CD8-positive, alpha-beta memory T cell (primary cell): ENCODE data around the gene PIGT. TPM values are rescaled to one million over a fixed set of nuclear protein-coding genes. Genes with fewer than 3 reads are reported as not detected.
A peak's percentile ranks its signal among the peaks of the same experiment; 100 is the strongest.

ENCODE experiments used
- CTCF ChIA-PET: fragments of 350-600 bp; sonication (Branson Sonifier 250); formaldehyde crosslinking; loops from one replicate; lab custom pipeline; 2021; ENCODE audit warnings: antibody characterized with exemption; lab: Charles Lee
- POLR2A ChIA-PET: fragments of 350-600 bp; sonication (Branson Sonifier 250); formaldehyde crosslinking; loops from one replicate; lab custom pipeline; 2021; ENCODE audit warnings: antibody characterized with exemption; lab: Charles Lee
- DNase-seq, 5 donors: peaks; one replicate each; pipeline versions ENCODE4 v3.0.0 to v3.0.0-alpha.2; 2020 to 2022; ENCODE audit warnings: mixed read lengths in 1 of 5
- H3K27ac ChIP-seq: one replicate; pipeline ENCODE4 v1.7.0; 2013; ENCODE audit warnings: low read depth, mild to moderate bottlenecking, low read length, moderate library complexity
- H3K27me3 ChIP-seq: 2 replicates; pipeline ENCODE4 v1.7.0; 2013; ENCODE audit warnings: low read length, mild to moderate bottlenecking; ENCODE audit not compliant: insufficient read depth, poor library complexity, severe bottlenecking
- H3K36me3 ChIP-seq: 2 replicates; pipeline ENCODE4 v1.7.0; 2013; ENCODE audit warnings: mild to moderate bottlenecking, low read length, moderate library complexity; ENCODE audit not compliant: insufficient read depth
- H3K4me1 ChIP-seq: 2 replicates; pipeline ENCODE4 v1.7.0; 2013; ENCODE audit warnings: mild to moderate bottlenecking, low read length, moderate library complexity; ENCODE audit not compliant: insufficient read depth
- H3K4me3 ChIP-seq: 2 replicates; pipeline ENCODE4 v1.7.0; 2013; ENCODE audit warnings: mild to moderate bottlenecking, low read length
- H3K9me3 ChIP-seq: 2 replicates; pipeline ENCODE4 v1.7.0; 2013; ENCODE audit warnings: mild to moderate bottlenecking, low read length
- H3K27ac Mint-ChIP-seq, 8 donors: one replicate each; pipeline ENCODE4 v1.8.0; 2020 to 2021; ENCODE audit warnings: mixed read lengths in 8 of 8, mild to moderate bottlenecking in 6 of 8, inconsistent platforms in 3 of 8, moderate library complexity in 3 of 8
- H3K27me3 Mint-ChIP-seq, 2 donors: one replicate each; pipeline ENCODE4 v1.8.0; 2020 to 2021; ENCODE audit warnings: mixed read lengths in 2 of 2, mild to moderate bottlenecking in 1 of 2, moderate library complexity in 1 of 2
- H3K36me3 Mint-ChIP-seq, 3 donors: one replicate each; pipeline ENCODE4 v1.8.0; 2020 to 2021; ENCODE audit warnings: mixed read lengths in 3 of 3, inconsistent platforms in 1 of 3, mild to moderate bottlenecking in 1 of 3
- H3K4me1 Mint-ChIP-seq, 3 donors: one replicate each; pipeline ENCODE4 v1.8.0; 2020 to 2021; ENCODE audit warnings: mixed read lengths in 3 of 3, inconsistent platforms in 1 of 3, mild to moderate bottlenecking in 1 of 3
- H3K4me3 Mint-ChIP-seq, 7 donors: one replicate each; pipeline ENCODE4 v1.8.0; 2020 to 2021; ENCODE audit warnings: mixed read lengths in 7 of 7, mild to moderate bottlenecking in 6 of 7, moderate library complexity in 4 of 7, inconsistent platforms in 2 of 7
- H3K9me3 Mint-ChIP-seq, 5 donors: one replicate each; pipeline ENCODE4 v1.8.0; 2020 to 2022; ENCODE audit warnings: mixed read lengths in 5 of 5, mild to moderate bottlenecking in 3 of 5, moderate library complexity in 2 of 5, inconsistent platforms in 1 of 5
- polyA plus RNA-seq: library from polyadenylated mRNA; unstranded; fragments of 300-500 nt; fragmentation: Illumina TruSeq; gene quantifications from one replicate; pipeline ENCODE4 v1.2.3, GENCODE V29; 2021
- total RNA-seq, 2 experiments: library from RNA; stranded (reverse); gene quantifications; one replicate each; pipeline ENCODE4 v1.2.3, GENCODE V29; 2021

The PIGT gene
- total and polyA plus RNA-seq, 3 experiments from 2014 or later, result 76.3 to 96.4 (median 76.4) TPM

DNA sequence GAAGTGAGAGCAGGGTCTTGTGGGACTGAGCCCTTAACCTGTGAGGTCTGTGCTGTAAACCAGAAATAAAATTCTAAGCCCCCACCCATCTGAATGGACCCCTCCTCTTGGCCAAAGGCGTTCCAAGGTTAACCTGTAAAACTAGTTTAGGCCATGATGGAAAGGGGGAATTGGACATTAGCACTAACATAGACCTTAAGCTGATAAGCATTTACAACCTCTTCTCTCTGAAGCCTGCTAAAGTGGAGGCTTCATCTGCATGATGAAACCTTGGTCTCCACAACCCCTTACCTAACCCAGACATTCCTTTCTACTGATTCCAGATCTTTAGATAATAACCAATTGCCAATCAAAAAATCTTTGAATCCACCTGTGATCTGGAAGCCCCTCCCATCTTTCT, 25.8 kb downstream of the PIGT start:
- Mint-ChIP-seq H3K4me1 (peaks cover 29 to 34% (median 31%) of the 10 kb centered on the region in 3 donors), H3K9me3 (no peaks in the 10 kb centered on the region), H3K27me3 (peaks cover 7 to 12% of the 10 kb centered on the region in 2 donors), H3K36me3 (no peaks in the 10 kb centered on the region), H3K27ac (no peak overlapping the region), H3K4me3 (no peak overlapping the region)
- Histone ChIP-seq H3K4me3 (no peak overlapping the region), H3K27ac (no peak overlapping the region), H3K36me3 (no peaks in the 10 kb centered on the region), H3K27me3 (no peaks in the 10 kb centered on the region), H3K9me3 (no peaks in the 10 kb centered on the region), H3K4me1 (peaks cover 19% of the 10 kb centered on the region)
- ChIA-PET POLR2A (no interaction called here), CTCF (no interaction called here)
- no peak for DNase-seq

DNA sequence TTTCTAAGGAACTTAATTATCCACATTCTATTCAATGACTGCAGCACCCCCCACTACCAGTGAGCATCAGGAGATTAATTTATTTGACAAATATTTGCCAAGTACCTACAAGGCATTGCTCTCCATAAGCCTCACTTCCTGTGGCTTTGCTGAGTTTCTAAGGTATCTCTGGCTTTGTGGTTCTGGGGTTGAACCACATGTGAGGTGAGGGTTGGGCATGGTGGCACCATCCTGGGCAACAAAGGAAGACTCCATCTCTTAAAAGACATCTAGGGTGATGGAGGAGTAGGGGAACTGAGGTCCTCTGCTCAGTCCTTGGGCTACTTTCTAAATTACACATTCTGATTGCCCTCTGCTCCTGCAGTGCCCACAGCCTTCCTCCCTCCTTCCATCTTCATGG, 28.1 kb downstream of the PIGT start:
- DNase-seq, result peak in 3 of 5 donors; percentile 24 to 52 (median 47)
- peaks cover 14% of the 10 kb centered on the region for H3K4me1 ChIP-seq
- Mint-ChIP-seq H3K27ac (peak overlapping the region in 2 of 8 donors; percentile 5 to 7), H3K36me3 (peaks cover 1 to 5% (median 1%) of the 10 kb centered on the region in 3 donors), H3K27me3 (peaks cover 8 to 17% of the 10 kb centered on the region in 2 donors), H3K4me1 (peaks cover 24 to 28% (median 26%) of the 10 kb centered on the region in 3 donors), H3K9me3 (no peaks in the 10 kb centered on the region), H3K4me3 (peak overlapping the region in 4 of 7 donors; percentile 5 to 43 (median 16))
- H3K9me3 ChIP-seq, result no peaks in the 10 kb centered on the region
- no peak overlapping the region for H3K4me3 ChIP-seq
- CTCF ChIA-PET, result interaction anchor here (1.1 to 1.6 kb wide), 3 partner anchors 70 to 150 kb away, joined by 3 to 5 read pairs (median 5); partner anchors contain the start of gene SYS1
- POLR2A ChIA-PET, result no interaction called here
- H3K36me3 ChIP-seq, result no peaks in the 10 kb centered on the region
- H3K27me3 ChIP-seq, result no peaks in the 10 kb centered on the region
- no peak overlapping the region for H3K27ac ChIP-seq

DNA sequence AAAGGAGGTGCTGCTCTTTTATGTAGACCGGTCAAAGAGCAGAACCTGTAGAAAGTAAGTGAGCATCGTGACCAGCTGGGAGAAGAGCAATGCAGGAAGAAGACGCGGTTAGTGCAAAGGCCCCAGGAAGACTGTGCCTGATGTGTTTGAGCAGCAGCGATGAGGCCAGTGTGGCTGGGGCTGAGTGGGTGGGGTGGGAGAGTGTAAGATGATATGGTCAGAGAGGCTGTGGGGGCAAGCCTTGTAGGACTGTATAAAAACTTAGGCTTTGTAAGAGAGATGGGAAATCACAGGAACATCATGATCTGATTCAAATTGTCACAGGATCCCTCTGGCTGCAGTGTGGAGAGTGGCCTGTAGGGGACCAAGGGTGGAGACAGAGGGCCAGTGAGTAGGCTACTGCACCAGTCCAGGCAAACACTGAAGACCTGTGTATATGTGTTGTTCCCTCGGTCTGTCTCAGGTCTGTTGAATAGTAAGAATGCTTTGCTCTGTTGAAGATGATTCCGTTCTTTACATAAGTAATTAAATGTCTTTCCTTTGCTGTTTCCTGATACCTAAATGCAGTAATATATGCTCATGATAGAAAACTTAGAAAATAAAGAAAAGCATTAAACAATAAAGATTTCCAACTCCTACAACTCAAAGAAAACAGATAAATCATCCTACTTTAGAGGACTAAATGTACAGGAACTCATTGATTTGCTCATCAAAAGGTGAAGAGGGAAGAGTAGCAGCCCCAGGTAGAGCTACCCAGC, 30.0 kb downstream of the PIGT start:
- no peaks in the 10 kb centered on the region for H3K36me3 ChIP-seq
- peaks cover 1 to 5% (median 1%) of the 10 kb centered on the region in 3 donors for H3K36me3 Mint-ChIP-seq
- no peak overlapping the region for H3K27ac ChIP-seq
- DNase-seq, result peak in 1 of 5 donors; percentile 54
- H3K4me3 Mint-ChIP-seq, result no peak overlapping the region
- no peaks in the 10 kb centered on the region for H3K27me3 ChIP-seq
- peaks cover 24 to 28% (median 26%) of the 10 kb centered on the region in 3 donors for H3K4me1 Mint-ChIP-seq
- POLR2A ChIA-PET, result no interaction called here
- peaks cover 8 to 17% of the 10 kb centered on the region in 2 donors for H3K27me3 Mint-ChIP-seq
- no peak overlapping the region for H3K4me3 ChIP-seq
- H3K9me3 Mint-ChIP-seq, result no peaks in the 10 kb centered on the region
- no peaks in the 10 kb centered on the region for H3K9me3 ChIP-seq
- CTCF ChIA-PET, result interaction anchor here (0.8 to 1.6 kb wide), 5 partner anchors 9 to 84 kb away, joined by 3 to 8 read pairs (median 4); partner anchors contain the start of gene SYS1
- H3K4me1 ChIP-seq, result peaks cover 14% of the 10 kb centered on the region
- H3K27ac Mint-ChIP-seq, result no peak overlapping the region

DNA sequence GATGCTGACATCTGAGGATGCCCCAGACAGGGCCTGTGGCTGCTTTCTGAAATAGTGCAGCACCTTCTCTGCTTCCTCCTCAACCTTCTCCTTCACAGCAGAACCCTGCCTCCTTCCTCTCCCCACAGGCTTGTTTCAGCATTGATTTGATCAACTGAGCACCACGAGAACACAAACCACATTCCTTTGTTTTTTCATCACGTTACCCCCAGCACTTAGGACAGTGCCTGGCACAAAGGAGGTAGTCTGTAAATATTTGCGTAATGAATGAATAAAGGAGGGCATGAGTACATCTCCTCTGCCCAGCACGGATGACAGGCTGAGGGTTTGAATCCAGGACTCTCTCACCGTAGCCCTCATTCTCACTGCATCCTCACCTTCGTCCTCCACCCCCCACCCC, 32.3 kb downstream of the PIGT start:
- POLR2A ChIA-PET, result no interaction called here

DNA sequence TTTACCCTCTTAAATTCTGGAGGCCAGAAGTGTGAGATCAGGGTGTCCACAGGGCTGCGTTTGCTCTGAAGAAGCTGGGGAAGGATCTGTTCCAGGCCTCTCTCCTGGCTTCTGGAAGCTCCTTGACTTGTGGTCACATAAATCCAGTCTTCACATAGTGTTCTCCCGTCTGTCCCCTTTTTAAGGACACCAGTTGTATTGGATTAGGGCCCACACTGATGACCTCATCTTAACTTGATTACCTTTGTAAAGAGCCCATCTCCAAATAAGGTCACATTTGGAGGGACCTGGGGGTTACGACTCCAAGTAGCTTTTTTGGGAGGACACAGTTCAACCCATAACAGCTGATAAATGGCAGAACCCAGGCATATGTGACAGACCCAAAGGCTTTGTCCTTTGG, 33.6 kb downstream of the PIGT start:
- Mint-ChIP-seq H3K36me3 (peaks cover 1 to 5% (median 1%) of the 10 kb centered on the region in 3 donors), H3K27me3 (peaks cover 8 to 24% of the 10 kb centered on the region in 2 donors), H3K4me3 (no peak overlapping the region), H3K27ac (no peak overlapping the region), H3K9me3 (no peaks in the 10 kb centered on the region), H3K4me1 (peaks cover 12 to 16% (median 15%) of the 10 kb centered on the region in 3 donors)
- no peak for DNase-seq
- no peaks in the 10 kb centered on the region for H3K36me3 ChIP-seq
- H3K4me1 ChIP-seq, result peaks cover 3% of the 10 kb centered on the region
- no peaks in the 10 kb centered on the region for H3K27me3 ChIP-seq
- POLR2A ChIA-PET, result no interaction called here
- CTCF ChIA-PET, result interaction anchor here (0.7 to 8.4 kb wide), 12 partner anchors 10 to 158 kb away, joined by 3 to 57 read pairs (median 4); partner anchors contain the start of gene SYS1
- H3K4me3 ChIP-seq, result no peak overlapping the region
- H3K27ac ChIP-seq, result no peak overlapping the region
- H3K9me3 ChIP-seq, result no peaks in the 10 kb centered on the region

More for the DNA sequence above, 32.3 kb downstream of the PIGT start:
- no peak overlapping the region for H3K27ac Mint-ChIP-seq
- Histone ChIP-seq H3K27me3 (no peaks in the 10 kb centered on the region), H3K9me3 (no peaks in the 10 kb centered on the region), H3K27ac (no peak overlapping the region), H3K4me1 (peaks cover 14% of the 10 kb centered on the region), H3K4me3 (no peak overlapping the region), H3K36me3 (no peaks in the 10 kb centered on the region)
- H3K27me3 Mint-ChIP-seq, result peaks cover 8 to 17% of the 10 kb centered on the region in 2 donors
- no peaks in the 10 kb centered on the region for H3K9me3 Mint-ChIP-seq
- H3K4me1 Mint-ChIP-seq, result peaks cover 24 to 28% (median 26%) of the 10 kb centered on the region in 3 donors
- peaks cover 1 to 5% (median 1%) of the 10 kb centered on the region in 3 donors for H3K36me3 Mint-ChIP-seq
- no peak overlapping the region for H3K4me3 Mint-ChIP-seq
- DNase-seq, result no peak
- CTCF ChIA-PET, result interaction anchor here (0.8 to 8.4 kb wide), 5 partner anchors 9 to 129 kb away, joined by 3 to 57 read pairs (median 8); partner anchors contain the start of gene SYS1

DNA sequence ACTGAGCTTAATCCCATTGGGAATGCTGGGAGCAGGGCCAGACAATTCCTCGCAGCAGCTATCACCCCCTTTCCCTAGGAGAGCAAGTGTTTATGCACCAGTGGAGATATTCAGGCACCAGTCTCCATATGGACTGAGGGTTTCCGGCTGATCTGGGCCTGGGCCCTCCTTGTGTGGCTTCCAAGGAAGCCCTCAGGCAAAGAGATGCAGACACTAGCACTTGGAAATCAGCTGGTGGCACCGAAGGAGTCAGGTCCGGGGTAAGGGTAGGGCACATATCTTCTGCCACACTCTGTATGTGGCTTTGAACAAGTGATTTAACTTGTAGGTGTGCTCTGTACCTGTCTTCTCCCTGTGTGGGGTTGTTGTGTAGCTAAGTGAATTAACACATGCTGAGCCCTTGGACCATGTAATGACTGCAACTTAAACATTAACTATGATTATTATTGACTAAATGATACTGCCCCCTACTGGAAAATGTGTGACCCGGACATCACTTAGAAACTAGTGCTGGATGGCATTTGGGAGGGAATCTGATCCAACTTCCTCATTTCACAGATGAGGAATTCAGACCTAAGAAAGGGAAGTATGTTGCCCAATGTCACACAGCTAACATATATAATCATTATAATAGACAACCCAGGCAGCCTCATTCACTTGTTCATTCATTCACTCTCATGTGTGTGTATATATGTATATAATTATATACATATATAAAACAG, 34.3 kb downstream of the PIGT start:
- H3K4me3 ChIP-seq, result no peak overlapping the region
- no peak overlapping the region for H3K4me3 Mint-ChIP-seq
- peaks cover 5 to 9% (median 8%) of the 10 kb centered on the region in 3 donors for H3K4me1 Mint-ChIP-seq
- POLR2A ChIA-PET, result no interaction called here
- peak in 2 of 5 donors; percentile 30 to 32 for DNase-seq
- no peaks in the 10 kb centered on the region for H3K4me1 ChIP-seq
- H3K9me3 ChIP-seq, result no peaks in the 10 kb centered on the region
- no peaks in the 10 kb centered on the region for H3K9me3 Mint-ChIP-seq
- no peaks in the 10 kb centered on the region for H3K36me3 ChIP-seq
- H3K27ac ChIP-seq, result no peak overlapping the region
- peaks cover 1 to 5% (median 1%) of the 10 kb centered on the region in 3 donors for H3K36me3 Mint-ChIP-seq
- no peaks in the 10 kb centered on the region for H3K27me3 ChIP-seq
- H3K27ac Mint-ChIP-seq, result no peak overlapping the region
- CTCF ChIA-PET, result interaction anchor here (0.7 to 8.4 kb wide), 16 partner anchors 11 to 321 kb away, joined by 3 to 57 read pairs (median 4); partner anchors contain the start of genes PIGT and SYS1
- peaks cover 8 to 21% of the 10 kb centered on the region in 2 donors for H3K27me3 Mint-ChIP-seq

DNA sequence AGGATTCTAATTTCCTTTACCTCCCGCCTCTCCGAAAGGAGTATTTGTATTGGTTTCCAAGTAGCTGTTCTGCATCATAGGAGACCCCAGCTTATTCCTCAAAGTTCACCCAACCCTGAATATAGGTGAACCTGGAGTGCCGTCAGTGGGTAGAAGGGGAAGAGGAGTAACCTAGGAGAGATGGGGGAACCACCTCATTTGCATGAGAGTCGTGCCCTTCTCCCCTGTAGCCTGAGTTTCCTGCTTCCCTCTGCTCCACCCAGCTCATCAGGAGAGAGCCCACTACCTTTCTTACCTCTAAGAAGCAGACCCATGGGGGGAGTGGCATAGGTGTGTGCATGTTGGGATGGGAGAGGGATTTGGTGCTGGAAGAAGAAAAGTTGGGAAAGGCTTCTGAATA, 36.3 kb downstream of the PIGT start:
- H3K4me1 ChIP-seq, result no peaks in the 10 kb centered on the region
- H3K36me3 ChIP-seq, result no peaks in the 10 kb centered on the region
- H3K9me3 ChIP-seq, result no peaks in the 10 kb centered on the region
- Mint-ChIP-seq H3K27ac (no peak overlapping the region), H3K4me3 (no peak overlapping the region), H3K4me1 (no peaks in the 10 kb centered on the region), H3K27me3 (peaks cover 0 to 12% of the 10 kb centered on the region in 2 donors), H3K36me3 (peaks cover 1 to 5% (median 1%) of the 10 kb centered on the region in 3 donors), H3K9me3 (no peaks in the 10 kb centered on the region)
- DNase-seq, result no peak
- no peaks in the 10 kb centered on the region for H3K27me3 ChIP-seq
- H3K4me3 ChIP-seq, result no peak overlapping the region
- H3K27ac ChIP-seq, result no peak overlapping the region
- ChIA-PET CTCF (interaction anchor here (1.2 to 8.4 kb wide), 5 partner anchors 12 to 534 kb away, joined by 3 to 57 read pairs (median 29); partner anchors contain the start of gene SYS1), POLR2A (interaction anchor here (1.1 kb wide), 1 partner anchor 89 kb away, joined by 3 read pairs; the partner anchor contains the start of gene SYS1)
